SH-SY5Y (cell line): ENCODE data around the gene ACTR3C.

Experiments
- GATA2 ChIP-seq: IDR thresholded peaks from 2 replicates; pipeline ENCODE4 v1.6.1; 2011; ENCODE audit warnings: mild to moderate bottlenecking, low read depth, low read length
- GATA3 ChIP-seq: IDR thresholded peaks from 2 replicates; pipeline ENCODE4 v1.6.1; 2011; ENCODE audit warnings: low read depth, mild to moderate bottlenecking, low read length, moderate library complexity

- TF ChIP-seq GATA2 (no peak), GATA3 (no peak)
These were observed 35.1 kb upstream of the ACTR3C start for GRCh38 chr7:150358433-150358832.
